Adrenal gland (tissue), 12 donors: ENCODE results near the gene CFAP299. TPM values are rescaled to one million over a fixed set of nuclear protein-coding genes. Genes with fewer than 3 reads are reported as not detected.
A peak's percentile ranks its signal among the peaks of the same experiment; 100 is the strongest.

Source experiments
- DNase-seq, 7 donors: peaks; one replicate each; pipeline ENCODE4 v3.0.0-alpha.2; 2019 to 2020
- H3K27ac ChIP-seq, 5 donors: fragments of 200-600 bp; sonication (generic) in 4 of 5; 1 replicate in 3 of 5; 2 replicates in 2 of 5; pipeline versions ENCODE4 v1.5.1 to v1.8.0; 2016 to 2020; ENCODE audit warnings: mild to moderate bottlenecking in 1 of 5
- H3K27me3 ChIP-seq: fragments of 200-600 bp; 2 replicates; pipeline ENCODE4 v1.8.0; 2021
- H3K36me3 ChIP-seq, 2 donors: fragments of 200-600 bp; replicated peaks in 1 of 2; 1 replicate in 1 of 2; 2 replicates in 1 of 2; pipeline versions ENCODE4 v1.5.1 to v1.8.0; 2018 to 2022
- H3K4me1 ChIP-seq, 2 donors: fragments of 200-600 bp; replicated peaks in 1 of 2; 1 replicate in 1 of 2; 2 replicates in 1 of 2; pipeline versions ENCODE4 v1.5.1 to v1.8.0; 2018 to 2021
- H3K4me3 ChIP-seq, 4 donors: fragments of 200-600 bp; sonication (generic) in 3 of 4; one replicate each; pipeline ENCODE4 v1.5.1; 2016 to 2018
- H3K9me3 ChIP-seq, 3 donors: fragments of 200-600 bp; sonication (generic) in 1 of 3; replicated peaks in 1 of 3; 1 replicate in 2 of 3; 2 replicates in 1 of 3; pipeline versions ENCODE4 v1.5.1 to v1.8.0; 2016 to 2021
- CTCF ChIP-seq, 6 experiments: fragments of 450-650 bp in 4 of 6; fragments of 200-600 bp in 2 of 6; sonication (generic) in 1 of 6; IDR thresholded peaks; 1 replicate in 5 of 6; 2 replicates in 1 of 6; pipeline versions ENCODE4 v1.5.1 to v1.8.0; 2016 to 2021; ENCODE audit warnings: antibody characterized with exemption in 6 of 6, mild to moderate bottlenecking in 2 of 6, moderate library complexity in 1 of 6
- POLR2A ChIP-seq, 2 donors: fragments of 450-650 bp; IDR thresholded peaks; one replicate each; pipeline ENCODE4 v1.6.1; 2017; ENCODE audit warnings: antibody characterized with exemption in 2 of 2, mild to moderate bottlenecking in 2 of 2, moderate library complexity in 1 of 2
- WGBS, 4 donors: extraction: QIAGEN DNeasy Blood & Tissue Kit in 2 of 4; methylation state at CpG; one replicate each; pipeline versions ENCODE4 v1.1.5 to v1.1.7; 2013 to 2017; 5-methylcytosine and 5-hydroxymethylcytosine counted together
- intact Hi-C, 2 donors: fragments of 100-400 bp; cut with DNase I; formaldehyde crosslinking; loops; one replicate each; pipeline versions ENCODE4 v1.14.1 to v1.15.0; 2022 to 2023
- polyA plus RNA-seq, 3 donors: library from polyadenylated mRNA; stranded (reverse); fragments of 200-250 nt in 2 of 3; fragments of 350-450 nt in 1 of 3; fragmentation: Illumina TruSeq in 1 of 3; extraction: RNeasy Lipid Tissue Mini Kit (QIAGEN cat#74804) in 1 of 3; gene quantifications; one replicate each; pipeline ENCODE4 v1.2.3, GENCODE V29; 2013 to 2014
- total RNA-seq, 9 donors: library from RNA; depleted of rRNA in 4 of 9; stranded (reverse); fragments of >200 nt in 4 of 9; fragments of 120-200 nt in 1 of 9; fragmentation: NEBNext Ultra II Directional in 1 of 9; extraction: Animal tissue kit (Norgen Biotek cat#: 25700) in 1 of 9; gene quantifications; one replicate each; pipeline versions ENCODE4 v1.1.0 to v1.2.4, GENCODE V29; 2013 to 2023
- donor health status: healthy with polysubstance abuse.
- donor health status: Bipolar disorder and iron deficiency.
- donor health status: DM: yes; HTN: yes; CAD: no.
- donor health status: DM: no; HTN: no; CAD: no.
- donor health status: DM: no; HTN: no; CAD: no.
- donor health status: DM: yes; HTN: yes; CAD: no.

The CFAP299 gene
- total and polyA plus RNA-seq, 12 donors: not detected

- intact Hi-C loops: no loop called here
Measured at GRCh38 chr4:80465238-80465637, 129.7 kb downstream of the CFAP299 start.

GRCh38 chr4:80465736-80466135 lies 130.2 kb downstream of the CFAP299 start:
- H3K4me3 ChIP-seq: no peak overlapping the region
- TF ChIP-seq POLR2A (IDR thresholded peaks at IDR 0.05): no peak
- TF ChIP-seq CTCF (IDR thresholded peaks at IDR 0.05): no peak
- WGBS, 4 donors: 60 to 71% (median 63%) methylated on average over 3 of the region's 3 CpGs
- no peaks in the 10 kb centered on the region for H3K36me3 ChIP-seq
- no peaks in the 10 kb centered on the region for H3K4me1 ChIP-seq
- intact Hi-C loops: no loop called here
- no peaks in the 10 kb centered on the region for H3K9me3 ChIP-seq
- DNase-seq: no peak
- H3K27ac ChIP-seq: no peak overlapping the region
- no peaks in the 10 kb centered on the region for H3K27me3 ChIP-seq

More at GRCh38 chr4:80465238-80465637, 129.7 kb downstream of the CFAP299 start:
- H3K36me3 ChIP-seq: no peaks in the 10 kb centered on the region
- 75 to 100% (median 97%) methylated on average over 1 of the region's 1 CpG for WGBS, 4 donors
- H3K27ac ChIP-seq: no peak overlapping the region
- no peak for TF ChIP-seq POLR2A (IDR thresholded peaks at IDR 0.05)
- no peak for TF ChIP-seq CTCF (IDR thresholded peaks at IDR 0.05)
- no peak for DNase-seq
- H3K4me1 ChIP-seq: no peaks in the 10 kb centered on the region
- H3K27me3 ChIP-seq: no peaks in the 10 kb centered on the region
- no peaks in the 10 kb centered on the region for H3K9me3 ChIP-seq
- H3K4me3 ChIP-seq: no peak overlapping the region

GRCh38 chr4:80466618-80467017 lies 131.1 kb downstream of the CFAP299 start:
- Histone ChIP-seq H3K4me1 (no peaks in the 10 kb centered on the region), H3K27me3 (no peaks in the 10 kb centered on the region), H3K36me3 (no peaks in the 10 kb centered on the region), H3K27ac (no peak overlapping the region), H3K4me3 (no peak overlapping the region), H3K9me3 (no peaks in the 10 kb centered on the region)
- intact Hi-C loops: no loop called here
- no peak for DNase-seq
- TF ChIP-seq POLR2A (IDR thresholded peaks at IDR 0.05): no peak
- TF ChIP-seq CTCF (IDR thresholded peaks at IDR 0.05): no peak
- WGBS, 4 donors: 85 to 93% (median 90%) methylated on average over 1 of the region's 1 CpG

GRCh38 chr4:80471756-80472155 lies 136.2 kb downstream of the CFAP299 start:
- intact Hi-C loops: no loop called here
- Histone ChIP-seq H3K27ac (no peak overlapping the region), H3K36me3 (no peaks in the 10 kb centered on the region), H3K4me3 (peak overlapping the region in 1 of 4 donors; percentile 28), H3K27me3 (no peaks in the 10 kb centered on the region), H3K9me3 (no peaks in the 10 kb centered on the region), H3K4me1 (no peaks in the 10 kb centered on the region)
- no peak for TF ChIP-seq CTCF (IDR thresholded peaks at IDR 0.05)
- no peak for TF ChIP-seq POLR2A (IDR thresholded peaks at IDR 0.05)
- DNase-seq: no peak
- 21 to 29% (median 23%) methylated on average over 9 of the region's 9 CpGs for WGBS, 4 donors
